ENCODE measurements around the gene MFSD12. TPM values are rescaled to one million over a fixed set of nuclear protein-coding genes. Genes with fewer than 3 reads are reported as not detected.
"Not testable (repeated sequence)": the region's sequence is repeated elsewhere in the genome, so short reads cannot be mapped to it uniquely, and the experiment has no call there.

Gene MFSD12
- total RNA-seq, 1 experiment from 2014 or later, result 132 TPM

DNA sequence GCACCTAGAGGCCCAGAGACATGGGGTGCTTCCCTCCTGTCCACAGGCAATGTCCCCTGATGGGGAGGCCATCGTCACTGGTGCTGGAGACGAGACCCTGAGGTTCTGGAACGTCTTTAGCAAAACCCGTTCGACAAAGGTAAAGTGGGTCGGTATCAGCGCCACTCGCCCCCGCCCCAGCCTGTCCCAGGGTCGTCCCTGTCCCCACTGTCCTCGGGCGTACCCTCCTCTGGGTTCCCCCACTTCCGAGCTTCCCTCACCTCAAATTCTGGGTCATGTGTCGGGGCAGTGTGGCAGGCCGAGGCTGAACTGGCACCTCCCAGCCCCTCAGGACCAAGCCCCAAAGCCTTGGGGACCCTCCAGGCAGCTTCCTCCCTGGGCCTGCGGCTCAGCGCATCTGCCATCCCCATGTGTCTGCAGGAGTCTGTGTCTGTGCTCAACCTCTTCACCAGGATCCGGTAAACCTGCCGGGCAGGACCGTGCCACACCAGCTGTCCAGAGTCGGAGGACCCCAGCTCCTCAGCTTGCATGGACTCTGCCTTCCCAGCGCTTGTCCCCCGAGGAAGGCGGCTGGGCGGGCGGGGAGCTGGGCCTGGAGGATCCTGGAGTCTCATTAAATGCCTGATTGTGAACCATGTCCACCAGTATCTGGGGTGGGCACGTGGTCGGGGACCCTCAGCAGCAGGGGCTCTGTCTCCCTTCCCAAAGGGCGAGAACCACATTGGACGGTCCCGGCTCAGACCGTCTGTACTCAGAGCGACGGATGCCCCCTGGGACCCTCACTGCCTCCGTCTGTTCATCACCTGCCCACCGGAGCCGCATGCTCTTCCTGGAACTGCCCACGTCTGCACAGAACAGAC lies 22.8 kb downstream of the MFSD12 start:
- H3K36me3 ChIP-seq, result peaks cover 83% of the 10 kb centered on the region

DNA sequence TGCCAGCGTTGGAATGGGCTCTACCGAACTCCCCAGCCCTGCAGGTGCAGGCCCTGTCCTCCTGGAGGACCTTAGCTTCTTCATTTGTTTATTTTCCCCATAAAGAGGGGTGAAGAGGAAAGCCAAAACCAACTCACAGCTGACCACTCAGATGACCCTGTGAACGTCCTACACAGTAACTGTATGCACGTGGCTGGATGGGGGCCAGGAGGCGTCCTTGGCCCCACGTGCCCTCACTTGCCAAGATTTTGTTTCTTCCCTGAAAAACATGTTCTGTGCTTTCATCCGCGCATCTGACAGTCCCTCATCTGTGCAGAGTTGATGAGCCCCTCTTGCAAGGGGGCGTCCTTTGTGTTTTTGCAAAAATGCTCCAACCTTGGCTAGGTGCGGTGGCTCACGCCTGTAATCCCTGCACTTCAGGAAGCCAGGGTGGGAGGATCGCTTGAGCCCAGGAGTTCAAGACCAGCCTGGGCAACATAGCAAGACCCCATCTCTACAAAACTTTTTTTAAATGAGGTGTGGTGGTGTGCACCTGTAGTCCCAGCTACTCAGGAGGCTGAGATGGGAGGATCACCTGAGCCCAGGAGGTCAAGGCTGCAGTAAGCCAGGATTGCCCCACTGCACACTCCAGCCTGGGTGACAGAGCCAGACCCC lies 23.7 kb downstream of the MFSD12 start:
- no peak overlapping the region for H3K27ac ChIP-seq
- no peak overlapping the region for H3K4me3 ChIP-seq
- H3K27me3 ChIP-seq (replicated peaks), result no peaks in the 10 kb centered on the region
- H3K36me3 ChIP-seq, result peaks cover 77% of the 10 kb centered on the region
- DNase-seq (ENCODE audit: low read depth in 1 of 2, low spot score in 2 of 2), result no peak
- H3K4me1 ChIP-seq (replicated peaks), result peaks cover 10% of the 10 kb centered on the region
- no peaks in the 10 kb centered on the region for H3K9me3 ChIP-seq (replicated peaks)

More for the DNA sequence above, 22.8 kb downstream of the MFSD12 start:
- no peaks in the 10 kb centered on the region for H3K27me3 ChIP-seq (replicated peaks)
- no peak overlapping the region for H3K27ac ChIP-seq
- DNase-seq (ENCODE audit: low read depth in 1 of 2, low spot score in 2 of 2), result no peak
- no peaks in the 10 kb centered on the region for H3K9me3 ChIP-seq (replicated peaks)
- H3K4me3 ChIP-seq, result no peak overlapping the region
- H3K4me1 ChIP-seq (replicated peaks), result peaks cover 17% of the 10 kb centered on the region

DNA sequence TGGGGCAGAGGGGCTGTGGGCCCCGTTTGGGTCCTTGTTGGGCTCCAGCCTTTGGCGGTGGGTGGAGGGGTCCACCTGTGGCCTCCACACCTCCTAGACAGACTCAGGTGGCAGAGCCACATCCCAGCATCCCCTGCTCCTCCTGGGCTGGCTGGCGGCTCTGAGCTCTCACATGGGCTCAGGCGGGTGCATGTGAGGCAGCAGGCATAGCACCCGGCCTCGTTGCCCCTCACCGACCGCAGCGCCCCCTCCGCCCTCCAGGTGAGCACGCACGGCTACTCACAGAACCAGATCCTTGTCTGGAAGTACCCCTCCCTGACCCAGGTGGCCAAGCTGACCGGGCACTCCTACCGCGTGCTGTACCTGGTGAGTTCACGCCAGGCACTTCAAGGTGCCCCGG lies 24.4 kb downstream of the MFSD12 start:
- peaks cover 76% of the 10 kb centered on the region for H3K36me3 ChIP-seq
- no peaks in the 10 kb centered on the region for H3K27me3 ChIP-seq (replicated peaks)
- no peak overlapping the region for H3K27ac ChIP-seq
- H3K4me3 ChIP-seq, result no peak overlapping the region
- H3K4me1 ChIP-seq (replicated peaks), result peaks cover 4% of the 10 kb centered on the region
- no peaks in the 10 kb centered on the region for H3K9me3 ChIP-seq (replicated peaks)
- no peak for DNase-seq (ENCODE audit: low read depth in 1 of 2, low spot score in 2 of 2)

DNA sequence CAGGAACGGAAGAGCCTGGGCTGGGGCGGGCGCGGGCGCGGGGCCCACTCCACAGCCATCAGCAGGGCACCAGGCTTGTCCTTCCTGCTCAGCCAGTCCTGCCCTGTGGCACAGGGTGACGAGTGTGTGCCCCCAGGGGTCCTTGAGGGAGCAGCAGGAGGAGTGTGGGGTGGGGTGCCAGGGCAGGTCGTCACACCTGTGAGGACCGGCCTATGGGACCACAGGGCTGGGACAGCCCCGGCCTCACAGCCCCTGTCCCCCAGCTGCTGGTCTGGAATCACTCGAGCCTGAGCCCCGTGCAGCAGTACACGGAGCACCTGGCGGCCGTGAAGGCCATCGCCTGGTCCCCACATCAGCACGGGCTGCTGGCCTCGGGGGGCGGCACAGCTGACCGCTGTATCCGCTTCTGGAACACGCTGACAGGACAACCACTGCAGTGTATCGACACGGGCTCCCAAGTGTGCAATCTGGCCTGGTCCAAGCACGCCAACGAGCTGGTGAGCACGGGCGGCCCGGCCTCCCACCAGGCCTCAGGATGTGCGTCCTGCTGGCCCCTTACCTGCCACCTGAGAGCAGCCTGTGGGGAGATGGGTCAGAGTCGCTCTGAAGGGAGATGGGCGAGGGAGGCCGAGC lies 25.1 kb downstream of the MFSD12 start:
- H3K36me3 ChIP-seq, result peaks cover 78% of the 10 kb centered on the region
- DNase-seq (ENCODE audit: low read depth in 1 of 2, low spot score in 2 of 2), result no peak
- no peaks in the 10 kb centered on the region for H3K4me1 ChIP-seq (replicated peaks)
- no peaks in the 10 kb centered on the region for H3K9me3 ChIP-seq (replicated peaks)
- H3K27me3 ChIP-seq (replicated peaks), result no peaks in the 10 kb centered on the region
- H3K4me3 ChIP-seq, result no peak overlapping the region
- H3K27ac ChIP-seq, result no peak overlapping the region

DNA sequence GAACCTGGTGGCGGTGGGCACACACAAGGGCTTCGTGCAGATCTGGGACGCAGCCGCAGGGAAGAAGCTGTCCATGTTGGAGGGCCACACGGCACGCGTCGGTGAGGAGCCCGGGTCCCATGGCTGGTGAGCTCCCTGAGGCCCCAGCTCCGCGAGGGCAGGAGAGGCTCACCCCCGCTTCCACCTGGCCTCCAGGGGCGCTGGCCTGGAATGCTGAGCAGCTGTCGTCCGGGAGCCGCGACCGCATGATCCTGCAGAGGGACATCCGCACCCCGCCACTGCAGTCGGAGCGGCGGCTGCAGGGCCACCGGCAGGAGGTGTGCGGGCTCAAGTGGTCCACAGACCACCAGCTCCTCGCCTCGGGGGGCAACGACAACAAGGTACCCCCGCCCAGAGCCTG lies 25.7 kb downstream of the MFSD12 start:
- peaks cover 79% of the 10 kb centered on the region for H3K36me3 ChIP-seq
- no peaks in the 10 kb centered on the region for H3K9me3 ChIP-seq (replicated peaks)
- no peak overlapping the region for H3K27ac ChIP-seq
- no peak overlapping the region for H3K4me3 ChIP-seq
- H3K4me1 ChIP-seq (replicated peaks), result no peaks in the 10 kb centered on the region
- DNase-seq (ENCODE audit: low read depth in 1 of 2, low spot score in 2 of 2), result no peak
- no peaks in the 10 kb centered on the region for H3K27me3 ChIP-seq (replicated peaks)

DNA sequence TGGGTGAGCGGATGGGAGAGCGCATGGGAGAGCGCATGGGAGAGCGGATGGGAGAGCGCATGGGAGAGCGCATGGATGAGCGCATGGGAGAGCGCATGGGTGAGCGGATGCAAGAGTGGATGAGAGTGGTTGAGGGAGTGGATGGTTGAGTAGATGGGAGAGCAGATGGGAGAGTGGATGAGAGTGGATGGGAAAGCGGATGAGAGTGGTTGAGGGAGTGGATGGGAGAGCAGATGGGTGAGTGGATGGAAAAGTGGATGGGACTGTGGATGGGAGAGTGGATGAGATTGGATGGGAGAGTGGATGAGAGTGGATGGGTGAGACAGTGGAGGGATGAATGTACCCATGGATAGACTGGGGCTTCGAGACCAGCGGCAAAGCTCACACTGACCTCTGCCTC lies 27.0 kb downstream of the MFSD12 start:
- no peak overlapping the region for H3K27ac ChIP-seq
- no peak for DNase-seq (ENCODE audit: low read depth in 1 of 2, low spot score in 2 of 2)
- no peaks in the 10 kb centered on the region for H3K4me1 ChIP-seq (replicated peaks)
- H3K27me3 ChIP-seq (replicated peaks), result no peaks in the 10 kb centered on the region
- H3K9me3 ChIP-seq (replicated peaks), result no peaks in the 10 kb centered on the region
- no peak overlapping the region for H3K4me3 ChIP-seq
- H3K36me3 ChIP-seq, result peaks cover 79% of the 10 kb centered on the region

DNA sequence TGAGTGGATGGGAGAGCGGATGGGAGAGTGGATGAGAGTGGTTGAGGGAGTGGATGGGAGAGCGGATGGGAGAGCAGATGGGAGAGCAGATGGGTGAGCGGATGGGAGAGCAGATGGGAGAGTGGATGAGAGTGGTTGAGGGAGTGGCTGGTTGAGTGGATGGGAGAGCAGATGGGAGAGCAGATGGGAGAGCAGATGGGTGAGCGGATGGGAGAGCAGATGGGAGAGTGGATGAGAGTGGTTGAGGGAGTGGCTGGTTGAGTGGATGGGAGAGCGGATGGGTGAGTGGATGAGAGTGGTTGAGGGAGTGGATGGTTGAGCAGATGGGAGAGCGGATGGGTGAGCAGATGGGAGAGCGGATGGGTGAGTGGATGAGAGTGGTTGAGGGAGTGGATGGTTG lies 28.1 kb downstream of the MFSD12 start:
- not testable (repeated sequence) for DNase-seq (ENCODE audit: low read depth in 1 of 2, low spot score in 2 of 2); H3K27ac ChIP-seq; H3K27me3 ChIP-seq (replicated peaks); H3K4me1 ChIP-seq (replicated peaks); H3K4me3 ChIP-seq; H3K9me3 ChIP-seq (replicated peaks)
- H3K36me3 ChIP-seq, result peaks cover 78% of the 10 kb centered on the region

DNA sequence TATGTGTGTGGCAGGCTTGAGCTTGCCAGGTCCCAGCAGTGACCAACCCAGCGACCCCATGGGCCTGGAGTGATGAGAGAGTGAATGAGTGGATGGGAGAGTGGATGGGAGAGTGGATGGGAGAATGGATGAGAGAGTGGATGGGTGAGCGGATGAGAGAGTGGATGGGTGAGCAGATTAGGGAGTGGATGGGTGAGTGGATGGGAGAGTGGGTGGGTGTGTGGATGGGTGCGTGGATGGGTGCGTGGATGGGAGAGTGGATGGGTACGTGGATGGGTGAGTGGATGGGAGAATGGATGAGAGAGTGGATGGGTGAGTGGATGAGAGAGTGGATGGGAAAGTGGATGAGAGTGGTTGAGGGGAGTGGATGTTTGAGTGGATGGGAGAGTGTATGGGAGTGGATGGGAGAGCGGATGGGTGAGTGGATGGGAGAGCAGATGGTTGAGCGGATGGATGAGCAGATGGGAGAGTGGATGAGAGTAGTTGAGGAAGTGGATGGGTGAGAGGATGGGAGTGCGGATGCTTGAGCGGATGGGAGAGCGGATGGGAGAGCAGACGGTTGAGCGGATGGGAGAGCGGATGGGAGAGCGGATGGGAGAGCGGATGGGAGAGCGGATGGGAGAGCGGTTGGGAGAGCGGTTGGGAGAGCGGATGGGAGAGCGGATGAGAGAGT lies 28.7 kb downstream of the MFSD12 start:
- no peak for DNase-seq (ENCODE audit: low read depth in 1 of 2, low spot score in 2 of 2)
- no peak overlapping the region for H3K4me3 ChIP-seq
- no peaks in the 10 kb centered on the region for H3K9me3 ChIP-seq (replicated peaks)
- H3K4me1 ChIP-seq (replicated peaks), result no peaks in the 10 kb centered on the region
- peaks cover 79% of the 10 kb centered on the region for H3K36me3 ChIP-seq
- H3K27ac ChIP-seq, result no peak overlapping the region
- H3K27me3 ChIP-seq (replicated peaks), result no peaks in the 10 kb centered on the region

DNA sequence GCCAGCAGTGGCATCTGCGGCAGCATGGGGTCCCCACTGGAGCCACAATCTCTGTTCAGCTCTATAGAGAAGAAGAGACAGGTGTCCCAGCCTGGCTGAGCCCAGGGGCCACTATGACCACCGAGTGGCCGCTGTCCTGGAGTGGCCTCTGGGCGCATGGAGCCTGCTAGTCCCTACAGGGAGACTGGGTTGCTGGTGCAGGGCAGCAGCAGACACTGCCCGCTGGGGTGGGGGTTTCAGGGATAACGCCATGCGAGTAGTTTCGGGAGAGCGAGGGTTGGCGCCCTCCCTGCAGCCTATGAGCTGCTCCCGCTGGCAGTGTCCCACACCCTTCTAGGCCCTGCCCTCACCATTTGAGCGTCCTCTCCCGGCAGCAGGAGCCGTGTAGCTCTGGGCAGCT lies 29.3 kb downstream of the MFSD12 start:
- H3K9me3 ChIP-seq (replicated peaks), result no peaks in the 10 kb centered on the region
- H3K27me3 ChIP-seq (replicated peaks), result no peaks in the 10 kb centered on the region
- no peaks in the 10 kb centered on the region for H3K4me1 ChIP-seq (replicated peaks)
- H3K4me3 ChIP-seq, result no peak overlapping the region
- no peak for DNase-seq (ENCODE audit: low read depth in 1 of 2, low spot score in 2 of 2)
- H3K36me3 ChIP-seq, result peaks cover 79% of the 10 kb centered on the region
- H3K27ac ChIP-seq, result no peak overlapping the region

DNA sequence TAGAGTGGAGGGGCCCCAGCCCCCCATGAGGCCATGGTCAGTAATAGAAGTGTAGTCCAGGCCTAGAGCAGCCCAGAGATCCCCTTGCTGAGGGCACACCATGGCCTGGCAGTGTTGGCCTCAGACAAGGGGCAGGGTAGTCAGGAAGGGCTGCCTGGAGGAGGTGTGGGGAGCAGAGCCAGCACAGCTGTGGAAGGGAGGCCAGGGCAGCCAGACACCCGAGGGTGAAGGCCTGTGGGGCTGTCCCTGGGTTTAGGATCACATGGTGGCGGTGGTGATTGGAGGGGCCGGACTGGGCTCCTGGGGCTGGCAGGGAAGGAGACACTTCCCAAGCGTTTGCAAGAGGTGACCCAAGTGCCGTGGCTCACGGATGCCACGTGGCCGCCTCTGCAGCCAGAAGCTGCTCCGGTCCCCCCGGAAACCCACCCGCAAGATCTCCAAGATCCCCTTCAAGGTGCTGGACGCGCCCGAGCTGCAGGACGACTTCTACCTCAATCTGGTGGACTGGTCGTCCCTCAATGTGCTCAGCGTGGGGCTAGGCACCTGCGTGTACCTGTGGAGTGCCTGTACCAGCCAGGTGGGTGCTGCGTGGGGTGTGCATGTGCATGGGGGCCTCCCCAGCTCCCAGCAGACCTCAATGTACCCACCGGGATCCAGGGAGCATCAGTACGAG lies 30.0 kb downstream of the MFSD12 start:
- no peak for DNase-seq (ENCODE audit: low read depth in 1 of 2, low spot score in 2 of 2)
- H3K4me1 ChIP-seq (replicated peaks), result no peaks in the 10 kb centered on the region
- no peaks in the 10 kb centered on the region for H3K9me3 ChIP-seq (replicated peaks)
- peaks cover 79% of the 10 kb centered on the region for H3K36me3 ChIP-seq
- H3K27me3 ChIP-seq (replicated peaks), result no peaks in the 10 kb centered on the region
- no peak overlapping the region for H3K4me3 ChIP-seq
- no peak overlapping the region for H3K27ac ChIP-seq

DNA sequence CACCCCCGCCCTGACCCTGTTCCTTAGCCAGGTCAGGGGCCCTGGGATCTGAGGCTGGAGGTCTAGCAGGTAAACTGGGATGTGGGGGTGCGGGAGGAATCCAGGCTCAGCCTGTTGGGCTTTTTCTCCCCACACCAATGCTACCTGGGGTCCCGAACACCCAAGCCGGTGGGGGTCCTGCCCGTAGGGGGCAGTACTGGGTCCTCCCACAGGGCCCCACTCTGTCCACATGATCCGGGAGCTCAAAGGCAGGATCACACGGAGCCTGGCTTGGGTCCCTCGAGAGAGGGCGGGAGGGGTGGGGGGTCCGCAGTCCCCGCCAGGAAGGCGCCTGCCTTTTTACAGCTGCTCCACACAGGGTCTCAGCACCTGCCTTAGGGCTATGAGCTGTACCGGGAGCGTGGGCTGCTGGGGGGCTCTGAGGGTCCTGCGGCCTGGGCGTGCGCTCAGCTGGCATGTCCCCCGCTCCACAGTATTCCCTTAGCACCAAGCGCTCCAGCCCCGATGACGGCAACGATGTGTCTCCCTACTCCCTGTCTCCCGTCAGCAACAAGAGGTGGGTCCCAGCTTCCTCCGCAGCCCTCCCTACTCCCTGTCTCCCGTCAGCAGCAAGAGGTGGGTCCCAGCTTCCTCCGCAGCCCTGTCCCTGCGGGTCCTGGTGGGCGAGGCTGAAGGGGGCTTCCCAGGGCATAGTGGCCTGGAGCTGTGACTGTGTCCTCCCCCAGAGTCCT lies 30.7 kb downstream of the MFSD12 start:
- Histone ChIP-seq H3K27ac (no peak overlapping the region), H3K9me3 (replicated peaks) (no peaks in the 10 kb centered on the region), H3K27me3 (replicated peaks) (no peaks in the 10 kb centered on the region), H3K4me1 (replicated peaks) (no peaks in the 10 kb centered on the region), H3K36me3 (peaks cover 79% of the 10 kb centered on the region), H3K4me3 (no peak overlapping the region)
- no peak for DNase-seq (ENCODE audit: low read depth in 1 of 2, low spot score in 2 of 2)

DNA sequence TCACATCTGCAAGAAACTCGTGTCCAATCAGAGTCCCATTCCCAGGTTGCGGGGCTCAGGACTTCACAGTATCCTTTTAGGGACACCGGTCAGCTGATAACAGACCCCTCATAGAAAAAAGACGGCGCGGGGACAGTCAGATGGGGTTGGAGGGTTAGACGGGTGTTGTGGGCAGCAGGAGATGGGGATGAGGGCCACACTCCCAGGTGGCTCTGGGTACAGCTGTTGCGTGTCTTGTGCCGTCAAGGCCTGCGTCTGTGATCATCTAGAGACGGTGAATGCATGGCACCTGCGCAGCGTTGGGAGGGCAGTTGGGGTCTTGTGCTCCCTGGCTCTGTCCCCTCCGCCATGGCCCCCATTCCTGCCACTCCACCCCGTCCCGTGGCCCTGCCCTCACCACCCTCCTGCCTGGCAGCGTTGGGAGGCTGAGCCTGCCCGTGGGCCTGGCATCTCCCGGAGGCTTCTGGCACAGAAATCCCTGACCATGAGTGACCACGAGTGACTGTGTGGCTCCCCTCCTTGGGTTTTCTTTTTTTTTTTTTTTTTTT lies 32.4 kb downstream of the MFSD12 start:
- Histone ChIP-seq H3K27ac (no peak overlapping the region), H3K4me3 (no peak overlapping the region), H3K27me3 (replicated peaks) (no peaks in the 10 kb centered on the region), H3K36me3 (peaks cover 83% of the 10 kb centered on the region), H3K4me1 (replicated peaks) (no peaks in the 10 kb centered on the region), H3K9me3 (replicated peaks) (no peaks in the 10 kb centered on the region)
- DNase-seq (ENCODE audit: low read depth in 1 of 2, low spot score in 2 of 2), result no peak
